ENCODE measurements around the gene SLC25A33. TPM values are rescaled to one million over a fixed set of nuclear protein-coding genes. Genes with fewer than 3 reads are reported as not detected.
A peak's percentile ranks its signal among the peaks of the same experiment; 100 is the strongest.

The SLC25A33 gene
- total RNA-seq, 1 experiment from 2014 or later = 9.4 TPM

- no peak overlapping the region for H2BK120ac ChIP-seq (ENCODE audit: low read depth, low read length, poor library complexity, severe bottlenecking)
- no peak overlapping the region for H3K27ac ChIP-seq (ENCODE audit: insufficient read length, low read depth, low read length)
- no peak overlapping the region for H4K5ac ChIP-seq (ENCODE audit: insufficient read length, low read depth, low read length)
- peaks cover 4% of the 10 kb centered on the region; the same call in 1 of the 2 replicates for H3K79me2 ChIP-seq (ENCODE audit: insufficient read depth, low read length)
- H2BK12ac ChIP-seq (ENCODE audit: insufficient read length, low read depth, low read length) = no peak overlapping the region
- no peak overlapping the region for H2BK15ac ChIP-seq (ENCODE audit: low read depth, low read length)
- no peak overlapping the region for H3T11ph ChIP-seq (ENCODE audit: low read length)
- no peak overlapping the region for H2BK20ac ChIP-seq (ENCODE audit: low read depth, low read length, poor library complexity, severe bottlenecking)
- DNase-seq = no peak
- no peak overlapping the region for H2AK5ac ChIP-seq (ENCODE audit: insufficient read length, low read length)
- no peak for TF ChIP-seq CTCF (conservative IDR thresholded peaks at IDR 0.05)
- H3K23ac ChIP-seq (ENCODE audit: insufficient read length, low read depth, low read length) = no peak overlapping the region
- no peaks in the 10 kb centered on the region for H3K9me3 ChIP-seq (ENCODE audit: control insufficient read depth, low read depth, low read length)
- no peak overlapping the region for H3K56ac ChIP-seq (ENCODE audit: insufficient read length, low read depth, low read length)
- no peaks in the 10 kb centered on the region for H3K27me3 ChIP-seq (ENCODE audit: insufficient read depth, low read length)
- H3K23me2 ChIP-seq (ENCODE audit: insufficient read length, low read depth, low read length, poor library complexity, severe bottlenecking) = no peaks in the 10 kb centered on the region
- no peak overlapping the region for H2BK5ac ChIP-seq (ENCODE audit: insufficient read length, low read length)
- Mint-ChIP-seq H3K4me1 (peaks cover 21 to 30% of the 10 kb centered on the region in 2 experiments), H3K9me3 (no peaks in the 10 kb centered on the region), H3K27ac (peak overlapping the region in 1 of 3 experiments; percentile 53; a peak in 1 of 7 replicates), H3K36me3 (ENCODE audit: insufficient read depth in 1 of 3, low read depth in 3 of 3) (peaks cover 7 to 28% (median 25%) of the 10 kb centered on the region in 3 experiments; a peak in 6 of 7 replicates), H3K4me3 (no peak overlapping the region; a peak in 1 of 5 replicates), H3K27me3 (ENCODE audit: low read depth) (no peaks in the 10 kb centered on the region)
- H4K91ac ChIP-seq (ENCODE audit: insufficient read length, low read depth, low read length) = no peak overlapping the region
- no CpG with 5 or more reads among the region's 12 CpGs for WGBS (ENCODE audit: extremely low coverage, insufficient read length, low lambda C conversion rate)
- H3K4me2 ChIP-seq (ENCODE audit: insufficient read depth, insufficient read length, low read length) = no peak overlapping the region
- H4K20me1 ChIP-seq (ENCODE audit: control insufficient read depth, insufficient read depth, insufficient read length) = no peaks in the 10 kb centered on the region
- H3K4me1 ChIP-seq (ENCODE audit: insufficient read depth, low read length) = peaks cover 2% of the 10 kb centered on the region; the same call in 1 of the 2 replicates
- H4K8ac ChIP-seq (replicated peaks; ENCODE audit: insufficient read length, low read depth, low read length) = no peak overlapping the region
- no peak overlapping the region for H3K4ac ChIP-seq (ENCODE audit: low read depth, low read length)
- H3K79me1 ChIP-seq (ENCODE audit: insufficient read depth, low read depth, low read length, poor library complexity, severe bottlenecking) = peaks cover 5% of the 10 kb centered on the region
- H3K9ac ChIP-seq (ENCODE audit: extremely low read depth, insufficient read length, low read length) = no peak overlapping the region
- H2AFZ ChIP-seq (ENCODE audit: low read length) = no peak overlapping the region
- no peak overlapping the region for H3K14ac ChIP-seq (ENCODE audit: insufficient read depth, low read length)
- no peak overlapping the region for H3K18ac ChIP-seq (ENCODE audit: insufficient read length, low read depth, low read length)
Observed at GRCh38 chr1:9595968-9596340, 56.7 kb downstream of the SLC25A33 start.

Data from H9 (cell line).